OCI-LY3 (cell line): ENCODE measurements around the gene HS3ST2.

Source experiments
- H2AFZ ChIP-seq: fragments of 200-600, 300-600 bp; shearing (Covaris generic); 2 replicates; pipeline ENCODE4 v1.6.0; 2014; ENCODE audit warnings: antibody characterized with exemption, low read depth, low read length
- H3K27ac ChIP-seq: fragments of 200-600, 300-600 bp; sonication (generic); 2 replicates; pipeline ENCODE4 v1.5.1; 2014; ENCODE audit warnings: mild to moderate bottlenecking, low read length, moderate library complexity, mixed read lengths
- H3K27me3 ChIP-seq: fragments of 200-600, 300-600 bp; sonication (generic); 2 replicates; pipeline ENCODE4 v1.6.1; 2014; ENCODE audit warnings: low read depth, low read length, mixed read lengths
- H3K36me3 ChIP-seq: fragments of 200-600, 300-600 bp; sonication (generic); replicated peaks from 2 replicates; pipeline ENCODE3; 2014; ENCODE audit warnings: low read depth, low read length, mixed read lengths
- H3K4me1 ChIP-seq: fragments of 300-600, 200-600 bp; sonication (generic); 2 replicates; pipeline ENCODE4 v1.6.1; 2014; ENCODE audit warnings: low read length, mixed read lengths
- H3K4me2 ChIP-seq: fragments of 200-600, 300-600 bp; sonication (generic); 2 replicates; pipeline ENCODE4 v1.6.1; 2014; ENCODE audit warnings: low read length, mixed read lengths
- H3K4me3 ChIP-seq: fragments of 300-600, 200-600 bp; sonication (generic); 2 replicates; pipeline ENCODE4 v1.5.1; 2014; ENCODE audit warnings: antibody characterized with exemption, mild to moderate bottlenecking, low read length, moderate library complexity
- H3K79me2 ChIP-seq: fragments of 300-600, 200-600 bp; shearing (Covaris generic); 2 replicates; pipeline ENCODE4 v1.6.1; 2014; ENCODE audit warnings: mild to moderate bottlenecking, low read length, mixed read lengths
- H3K9ac ChIP-seq: fragments of 300-600, 200-600 bp; shearing (Covaris generic); 2 replicates; pipeline ENCODE4 v1.6.0; 2014; ENCODE audit warnings: mild to moderate bottlenecking, low read length, moderate library complexity
- H3K9me3 ChIP-seq: fragments of 200-600, 300-600 bp; shearing (Covaris generic); 2 replicates; pipeline ENCODE4 v1.6.1; 2014; ENCODE audit warnings: low read length, mixed read lengths; ENCODE audit not compliant: insufficient read depth
- H4K20me1 ChIP-seq: fragments of 200-600, 300-600 bp; sonication (generic); 2 replicates; pipeline ENCODE4 v1.6.1; 2016; ENCODE audit warnings: low read length, mixed read lengths; ENCODE audit not compliant: insufficient read depth
- CTCF ChIP-seq: fragments of 200-600, 300-600 bp; sonication (generic); IDR thresholded peaks from 2 replicates; pipeline ENCODE4 v1.5.1; 2014; ENCODE audit warnings: antibody characterized with exemption, low read length, low read depth
- EZH2phosphoT487 ChIP-seq: fragments of 200-600 bp; shearing (Covaris generic); IDR thresholded peaks from 2 replicates; pipeline ENCODE4 v1.6.1; 2018; ENCODE audit warnings: antibody characterized with exemption, mixed run types, low read depth

The HS3ST2 gene

GRCh38 chr16:22879466-22879865 lies 65.5 kb downstream of the HS3ST2 start:
- H3K27ac ChIP-seq, result no peak overlapping the region
- no peak overlapping the region for H3K4me3 ChIP-seq
- TF ChIP-seq CTCF (no peak), EZH2phosphoT487 (no peak)
- no peaks in the 10 kb centered on the region for H3K36me3 ChIP-seq
- no peaks in the 10 kb centered on the region for H3K4me1 ChIP-seq
- no peaks in the 10 kb centered on the region for H3K79me2 ChIP-seq
- peaks cover 32% of the 10 kb centered on the region for H3K27me3 ChIP-seq
- H3K9me3 ChIP-seq, result no peaks in the 10 kb centered on the region
- no peaks in the 10 kb centered on the region for H4K20me1 ChIP-seq
- no peak overlapping the region for H3K9ac ChIP-seq
- H3K4me2 ChIP-seq, result no peak overlapping the region
- H2AFZ ChIP-seq, result no peak overlapping the region

GRCh38 chr16:22882981-22883380 lies 69.0 kb downstream of the HS3ST2 start:
- H3K4me3 ChIP-seq, result no peak overlapping the region
- no peaks in the 10 kb centered on the region for H3K79me2 ChIP-seq
- H2AFZ ChIP-seq, result no peak overlapping the region
- no peaks in the 10 kb centered on the region for H4K20me1 ChIP-seq
- H3K9ac ChIP-seq, result no peak overlapping the region
- H3K36me3 ChIP-seq, result no peaks in the 10 kb centered on the region
- H3K4me1 ChIP-seq, result no peaks in the 10 kb centered on the region
- no peaks in the 10 kb centered on the region for H3K9me3 ChIP-seq
- TF ChIP-seq EZH2phosphoT487 (no peak), CTCF (no peak)
- H3K4me2 ChIP-seq, result no peak overlapping the region
- no peak overlapping the region for H3K27ac ChIP-seq
- H3K27me3 ChIP-seq, result peaks cover 29% of the 10 kb centered on the region

- no peak overlapping the region for H2AFZ ChIP-seq
These were observed 72.0 kb downstream of the HS3ST2 start for GRCh38 chr16:22885951-22886350.

GRCh38 chr16:22886927-22887326 lies 73.0 kb downstream of the HS3ST2 start:
- Histone ChIP-seq H3K9ac (no peak overlapping the region), H3K27me3 (peaks cover 15% of the 10 kb centered on the region; the same call in 1 of the 2 replicates), H3K4me2 (no peak overlapping the region), H2AFZ (no peak overlapping the region), H3K36me3 (no peaks in the 10 kb centered on the region), H3K27ac (no peak overlapping the region), H3K9me3 (no peaks in the 10 kb centered on the region), H3K4me3 (no peak overlapping the region), H3K79me2 (no peaks in the 10 kb centered on the region), H4K20me1 (no peaks in the 10 kb centered on the region), H3K4me1 (no peaks in the 10 kb centered on the region)
- TF ChIP-seq CTCF, result no peak
- TF ChIP-seq EZH2phosphoT487, result no peak

More at GRCh38 chr16:22885951-22886350, 72.0 kb downstream of the HS3ST2 start:
- Histone ChIP-seq H3K27ac (no peak overlapping the region), H3K4me1 (no peaks in the 10 kb centered on the region), H3K9me3 (no peaks in the 10 kb centered on the region), H3K9ac (no peak overlapping the region), H3K27me3 (peaks cover 19% of the 10 kb centered on the region), H3K79me2 (no peaks in the 10 kb centered on the region), H3K4me3 (no peak overlapping the region), H3K4me2 (no peak overlapping the region), H4K20me1 (no peaks in the 10 kb centered on the region), H3K36me3 (no peaks in the 10 kb centered on the region)
- no peak for TF ChIP-seq CTCF
- no peak for TF ChIP-seq EZH2phosphoT487
